NB4 (cell line): ENCODE data around the gene CCSER1.

Source experiments
- TF ChIP-seq, protein P1 (sequence below): IDR thresholded peaks from one replicate; pipeline ENCODE4 v1.5.1; 2012; ENCODE audit warnings: low read depth, low read length
- TF ChIP-seq, protein P2 (sequence below): IDR thresholded peaks from 2 replicates; pipeline ENCODE4 v1.6.1; 2011; ENCODE audit warnings: low read depth, low read length

DNA sequence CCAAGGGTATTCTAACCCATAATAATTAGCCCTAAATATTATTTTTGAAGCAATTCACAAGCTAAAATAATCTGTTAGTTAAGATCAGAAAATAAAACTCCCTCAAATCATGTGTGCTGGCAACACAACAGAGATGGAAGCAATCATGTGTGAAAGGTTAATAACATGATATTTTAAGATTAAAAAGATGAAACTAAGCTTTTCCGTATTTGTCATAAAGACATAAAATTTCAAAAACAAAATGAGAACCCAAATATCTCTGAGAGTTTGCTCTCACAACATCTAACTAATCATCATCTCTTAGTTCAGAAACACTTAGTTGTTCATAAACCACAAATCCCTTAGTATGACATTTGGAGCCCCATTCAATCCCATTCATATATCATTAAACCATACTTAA lies 749.1 kb downstream of the CCSER1 start:
- TF ChIP-seq, protein P1, sequence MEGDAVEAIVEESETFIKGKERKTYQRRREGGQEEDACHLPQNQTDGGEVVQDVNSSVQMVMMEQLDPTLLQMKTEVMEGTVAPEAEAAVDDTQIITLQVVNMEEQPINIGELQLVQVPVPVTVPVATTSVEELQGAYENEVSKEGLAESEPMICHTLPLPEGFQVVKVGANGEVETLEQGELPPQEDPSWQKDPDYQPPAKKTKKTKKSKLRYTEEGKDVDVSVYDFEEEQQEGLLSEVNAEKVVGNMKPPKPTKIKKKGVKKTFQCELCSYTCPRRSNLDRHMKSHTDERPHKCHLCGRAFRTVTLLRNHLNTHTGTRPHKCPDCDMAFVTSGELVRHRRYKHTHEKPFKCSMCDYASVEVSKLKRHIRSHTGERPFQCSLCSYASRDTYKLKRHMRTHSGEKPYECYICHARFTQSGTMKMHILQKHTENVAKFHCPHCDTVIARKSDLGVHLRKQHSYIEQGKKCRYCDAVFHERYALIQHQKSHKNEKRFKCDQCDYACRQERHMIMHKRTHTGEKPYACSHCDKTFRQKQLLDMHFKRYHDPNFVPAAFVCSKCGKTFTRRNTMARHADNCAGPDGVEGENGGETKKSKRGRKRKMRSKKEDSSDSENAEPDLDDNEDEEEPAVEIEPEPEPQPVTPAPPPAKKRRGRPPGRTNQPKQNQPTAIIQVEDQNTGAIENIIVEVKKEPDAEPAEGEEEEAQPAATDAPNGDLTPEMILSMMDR: no peak
- TF ChIP-seq, protein P2, sequence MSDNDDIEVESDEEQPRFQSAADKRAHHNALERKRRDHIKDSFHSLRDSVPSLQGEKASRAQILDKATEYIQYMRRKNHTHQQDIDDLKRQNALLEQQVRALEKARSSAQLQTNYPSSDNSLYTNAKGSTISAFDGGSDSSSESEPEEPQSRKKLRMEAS: no peak
